Prostate gland (tissue), 2 donors: Measurements from ENCODE around the gene ITGAV. TPM values are rescaled to one million over a fixed set of nuclear protein-coding genes. Genes with fewer than 3 reads are reported as not detected.

Experiments used
- DNase-seq: peaks from one replicate; pipeline ENCODE4 v3.0.0-alpha.2; 2019; ENCODE audit warnings: low spot score
- H3K27ac ChIP-seq, 2 donors: fragments of 200-600 bp; sonication (generic); 2 replicates each; pipeline ENCODE4 v1.5.1; 2017 to 2019
- H3K27me3 ChIP-seq: fragments of 200-600 bp; sonication (generic); replicated peaks from 2 replicates; pipeline ENCODE4 v1.5.1; 2019; ENCODE audit not compliant: insufficient read depth
- H3K36me3 ChIP-seq, 2 donors: fragments of 200-600 bp; sonication (generic); 1 replicate in 1 of 2; 2 replicates in 1 of 2; pipeline versions ENCODE4 v1.5.1 to v1.8.1; 2017 to 2019
- H3K4me1 ChIP-seq: fragments of 200-600 bp; sonication (generic); replicated peaks from 2 replicates; pipeline ENCODE4 v1.5.1; 2019
- H3K4me3 ChIP-seq, 2 donors: fragments of 200-600 bp; sonication (generic); 2 replicates each; pipeline ENCODE4 v1.5.1; 2017 to 2019
- H3K9me3 ChIP-seq: fragments of 200-600 bp; sonication (generic); 2 replicates; pipeline ENCODE4 v1.5.1; 2017
- POLR2A ChIP-seq: fragments of 450-650 bp; IDR thresholded peaks from one replicate; pipeline ENCODE4 v1.6.1; 2016; ENCODE audit warnings: antibody characterized with exemption, mild to moderate bottlenecking
- POLR2AphosphoS5 ChIP-seq: sonication (generic); formaldehyde crosslinking; IDR thresholded peaks from one replicate; pipeline ENCODE4 v1.6.1; 2017; ENCODE audit warnings: antibody characterized with exemption
- WGBS: methylation state at CpG from one replicate; pipeline ENCODE4 v1.1.5; 2018; 5-methylcytosine and 5-hydroxymethylcytosine counted together
- intact Hi-C: fragments of 100-400 bp; cut with DNase I; formaldehyde crosslinking; loops from one replicate; pipeline ENCODE4 v1.14.2; 2022
- total RNA-seq, 2 donors: library from RNA; depleted of rRNA; stranded (reverse); fragments of >200 nt; gene quantifications; one replicate each; pipeline ENCODE4 v1.1.0, GENCODE V29; 2016
- TF ChIP-seq, protein P1 (sequence below), 4 experiments: fragments of 200-600 bp in 2 of 4; fragments of 450-650 bp in 2 of 4; sonication (generic) in 2 of 4; IDR thresholded peaks; 1 replicate in 3 of 4; 2 replicates in 1 of 4; pipeline ENCODE4 v1.5.1; 2016 to 2019; ENCODE audit warnings: antibody characterized with exemption in 4 of 4, mild to moderate bottlenecking in 2 of 4, moderate library complexity in 2 of 4

ITGAV gene
- total RNA-seq, 2 donors from 2014 or later = 47.0 to 84.8 TPM

DNA sequence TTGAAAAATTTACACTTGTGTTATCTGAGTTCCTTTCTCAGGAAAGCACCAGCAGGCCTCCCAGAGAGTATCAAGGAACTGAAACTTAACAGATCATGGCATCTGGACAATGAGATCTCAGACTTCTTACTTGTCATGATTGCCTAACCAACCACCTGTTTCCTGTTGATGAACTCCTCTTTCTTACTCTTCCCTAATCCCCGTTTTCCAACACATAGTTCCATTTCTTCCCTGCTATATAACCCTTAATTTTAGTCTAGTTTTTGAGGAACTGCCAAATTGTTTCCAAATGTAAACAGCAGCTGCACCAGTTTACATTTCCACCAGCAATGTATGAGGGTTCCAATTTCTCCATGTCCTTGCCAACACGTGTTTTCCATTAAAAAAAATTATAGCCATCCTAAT is 98.0 kb downstream of the ITGAV start:
- TF ChIP-seq POLR2A (no peak), POLR2AphosphoS5 (no peak)
- TF ChIP-seq, protein P1, sequence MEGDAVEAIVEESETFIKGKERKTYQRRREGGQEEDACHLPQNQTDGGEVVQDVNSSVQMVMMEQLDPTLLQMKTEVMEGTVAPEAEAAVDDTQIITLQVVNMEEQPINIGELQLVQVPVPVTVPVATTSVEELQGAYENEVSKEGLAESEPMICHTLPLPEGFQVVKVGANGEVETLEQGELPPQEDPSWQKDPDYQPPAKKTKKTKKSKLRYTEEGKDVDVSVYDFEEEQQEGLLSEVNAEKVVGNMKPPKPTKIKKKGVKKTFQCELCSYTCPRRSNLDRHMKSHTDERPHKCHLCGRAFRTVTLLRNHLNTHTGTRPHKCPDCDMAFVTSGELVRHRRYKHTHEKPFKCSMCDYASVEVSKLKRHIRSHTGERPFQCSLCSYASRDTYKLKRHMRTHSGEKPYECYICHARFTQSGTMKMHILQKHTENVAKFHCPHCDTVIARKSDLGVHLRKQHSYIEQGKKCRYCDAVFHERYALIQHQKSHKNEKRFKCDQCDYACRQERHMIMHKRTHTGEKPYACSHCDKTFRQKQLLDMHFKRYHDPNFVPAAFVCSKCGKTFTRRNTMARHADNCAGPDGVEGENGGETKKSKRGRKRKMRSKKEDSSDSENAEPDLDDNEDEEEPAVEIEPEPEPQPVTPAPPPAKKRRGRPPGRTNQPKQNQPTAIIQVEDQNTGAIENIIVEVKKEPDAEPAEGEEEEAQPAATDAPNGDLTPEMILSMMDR (IDR thresholded peaks at IDR 0.05) = no peak
- Histone ChIP-seq H3K27me3 (no peaks in the 10 kb centered on the region), H3K4me3 (no peak overlapping the region), H3K27ac (no peak overlapping the region), H3K36me3 (no peaks in the 10 kb centered on the region), H3K4me1 (no peaks in the 10 kb centered on the region), H3K9me3 (no peaks in the 10 kb centered on the region)
- WGBS = 62% methylated on average over 2 of the region's 2 CpGs
- DNase-seq = no peak
- intact Hi-C loops = no loop called here

GRCh38 chr2:186688813-186689212 is 99.0 kb downstream of the ITGAV start:
- H3K9me3 ChIP-seq = no peaks in the 10 kb centered on the region
- DNase-seq = no peak
- no peaks in the 10 kb centered on the region for H3K4me1 ChIP-seq
- TF ChIP-seq POLR2AphosphoS5 (no peak), POLR2A (no peak)
- TF ChIP-seq, protein P1 (IDR thresholded peaks at IDR 0.05) = no peak
- H3K36me3 ChIP-seq = no peaks in the 10 kb centered on the region
- no peak overlapping the region for H3K4me3 ChIP-seq
- intact Hi-C loops = no loop called here
- 64% methylated on average over 3 of the region's 3 CpGs for WGBS
- no peak overlapping the region for H3K27ac ChIP-seq
- no peaks in the 10 kb centered on the region for H3K27me3 ChIP-seq

DNA sequence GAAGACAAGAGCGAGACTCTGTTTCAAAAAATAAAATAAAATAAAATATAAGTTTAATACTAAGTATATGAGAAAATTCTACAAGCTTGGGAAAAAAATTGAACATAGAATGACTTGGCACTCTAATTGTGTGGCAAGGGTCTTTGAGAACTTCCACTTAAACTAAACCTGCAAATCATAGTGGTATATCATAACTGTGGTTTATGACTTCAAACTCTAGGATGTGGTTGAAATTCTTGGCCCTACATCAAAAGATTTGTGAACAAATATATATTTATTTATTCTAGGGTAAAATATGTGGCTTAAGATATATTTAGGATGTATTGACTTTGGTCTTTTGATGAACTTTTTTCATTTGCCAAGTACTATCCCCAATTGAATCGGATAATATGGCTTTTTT is 100.9 kb downstream of the ITGAV start:
- no peak for DNase-seq
- Histone ChIP-seq H3K27me3 (no peaks in the 10 kb centered on the region), H3K4me3 (no peak overlapping the region), H3K9me3 (no peaks in the 10 kb centered on the region), H3K4me1 (no peaks in the 10 kb centered on the region), H3K36me3 (no peaks in the 10 kb centered on the region), H3K27ac (no peak overlapping the region)
- intact Hi-C loops = no loop called here
- TF ChIP-seq, protein P1 (IDR thresholded peaks at IDR 0.05) = no peak
- no peak for TF ChIP-seq POLR2A
- TF ChIP-seq POLR2AphosphoS5 = no peak
- 91% methylated on average over 2 of the region's 2 CpGs for WGBS

DNA sequence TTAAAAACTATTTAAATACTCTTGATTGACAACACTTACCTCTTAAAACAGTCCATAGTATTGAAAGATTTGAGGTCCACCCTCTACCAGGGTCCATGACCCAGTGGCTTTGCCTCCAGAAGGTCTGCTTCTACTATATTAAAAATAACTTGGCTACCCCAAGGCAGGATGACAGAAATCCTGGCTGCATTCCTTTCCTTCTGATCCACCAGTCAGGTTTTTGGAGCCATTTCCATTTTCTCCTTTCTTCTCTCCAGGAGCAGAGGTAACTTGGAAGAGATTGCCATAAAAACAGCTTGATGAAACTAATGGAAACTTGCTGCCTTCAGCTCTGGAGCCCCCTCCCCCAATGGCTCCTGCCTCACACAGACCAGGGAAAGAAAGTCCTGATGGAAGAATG is 101.4 kb downstream of the ITGAV start:
- TF ChIP-seq POLR2AphosphoS5 = no peak
- TF ChIP-seq, protein P1 (IDR thresholded peaks at IDR 0.05) = no peak
- TF ChIP-seq POLR2A = no peak
- Histone ChIP-seq H3K4me3 (no peak overlapping the region), H3K4me1 (no peaks in the 10 kb centered on the region), H3K9me3 (no peaks in the 10 kb centered on the region), H3K27ac (no peak overlapping the region), H3K36me3 (no peaks in the 10 kb centered on the region), H3K27me3 (no peaks in the 10 kb centered on the region)
- DNase-seq = no peak
- intact Hi-C loops = no loop called here

DNA sequence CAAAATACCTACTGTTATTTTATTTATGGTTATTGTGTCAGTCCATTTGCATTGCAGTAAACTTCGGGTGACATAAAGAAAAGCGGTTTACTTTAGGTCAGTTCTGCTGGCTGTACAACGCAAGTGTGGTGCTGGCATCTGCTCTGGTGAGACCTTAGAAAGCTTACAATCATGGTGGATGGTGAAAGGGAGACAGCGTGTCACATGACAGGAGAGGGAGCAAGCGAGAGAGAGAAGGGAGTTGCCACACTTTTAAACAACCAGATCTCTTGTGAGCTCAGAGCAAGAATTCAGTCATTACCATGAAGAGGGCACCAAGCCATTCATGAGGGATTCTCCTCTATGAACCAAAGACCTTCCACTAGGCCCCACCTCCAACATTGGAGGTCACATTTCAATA is 102.0 kb downstream of the ITGAV start:
- no peaks in the 10 kb centered on the region for H3K9me3 ChIP-seq
- WGBS = 95% methylated on average over 5 of the region's 5 CpGs
- no peaks in the 10 kb centered on the region for H3K36me3 ChIP-seq
- TF ChIP-seq POLR2A (no peak), POLR2AphosphoS5 (no peak)
- TF ChIP-seq, protein P1 (IDR thresholded peaks at IDR 0.05) = no peak
- H3K4me3 ChIP-seq = no peak overlapping the region
- no peaks in the 10 kb centered on the region for H3K27me3 ChIP-seq
- H3K27ac ChIP-seq = no peak overlapping the region
- intact Hi-C loops = no loop called here
- DNase-seq = no peak
- no peaks in the 10 kb centered on the region for H3K4me1 ChIP-seq
